Nephron (organoid): ENCODE data around the gene MED26.

Experiments
- H3K27ac Mint-ChIP-seq, 3 experiments: 2 replicates each; pipeline ENCODE4 v1.8.0; 2020; ENCODE audit warnings: mixed read lengths in 3 of 3, mild to moderate bottlenecking in 2 of 3, moderate library complexity in 1 of 3
- H3K27me3 Mint-ChIP-seq: 2 replicates; pipeline ENCODE4 v1.8.0; 2021; ENCODE audit warnings: low read depth, mild to moderate bottlenecking, moderate library complexity, mixed read lengths
- H3K36me3 Mint-ChIP-seq: 2 replicates; pipeline ENCODE4 v1.8.0; 2020; ENCODE audit warnings: low read depth, mixed read lengths
- H3K4me1 Mint-ChIP-seq: 2 replicates; pipeline ENCODE4 v1.8.0; 2020; ENCODE audit warnings: mixed read lengths
- H3K4me3 Mint-ChIP-seq, 3 experiments: 2 replicates each; pipeline ENCODE4 v1.8.0; 2020; ENCODE audit warnings: mild to moderate bottlenecking in 3 of 3, mixed read lengths in 3 of 3, moderate library complexity in 2 of 3
- H3K9me3 Mint-ChIP-seq: 2 replicates; pipeline ENCODE4 v1.8.0; 2020; ENCODE audit warnings: mixed read lengths
- CTCF ChIP-seq, 3 experiments: fragments of 200-600 bp; sonication (generic); IDR thresholded peaks; one replicate each; pipeline ENCODE4 v1.5.0; 2021; ENCODE audit warnings: antibody characterized with exemption in 3 of 3; ENCODE audit not compliant: unreplicated experiment in 3 of 3

Gene MED26

GRCh38 chr19:16537111-16537510, 90.9 kb downstream of the MED26 start:
- H3K4me1 Mint-ChIP-seq = peaks cover 6% of the 10 kb centered on the region
- TF ChIP-seq CTCF (IDR thresholded peaks at IDR 0.05; ENCODE audit: unreplicated experiment in 3 of 3) = no peak
- no peaks in the 10 kb centered on the region for H3K27me3 Mint-ChIP-seq
- no peak overlapping the region for H3K4me3 Mint-ChIP-seq
- H3K9me3 Mint-ChIP-seq = no peaks in the 10 kb centered on the region
- no peak overlapping the region for H3K27ac Mint-ChIP-seq
- peaks cover 55% of the 10 kb centered on the region for H3K36me3 Mint-ChIP-seq

- H3K9me3 Mint-ChIP-seq = no peaks in the 10 kb centered on the region
- H3K4me1 Mint-ChIP-seq = peaks cover under 1% of the 10 kb centered on the region
- TF ChIP-seq CTCF (IDR thresholded peaks at IDR 0.05; ENCODE audit: unreplicated experiment in 3 of 3) = no peak
- H3K27me3 Mint-ChIP-seq = no peaks in the 10 kb centered on the region
- H3K36me3 Mint-ChIP-seq = peaks cover 58% of the 10 kb centered on the region
- no peak overlapping the region for H3K27ac Mint-ChIP-seq
- H3K4me3 Mint-ChIP-seq = no peak overlapping the region
These were observed 91.9 kb downstream of the MED26 start for GRCh38 chr19:16536130-16536529.

GRCh38 chr19:16535381-16535780, 92.6 kb downstream of the MED26 start:
- Mint-ChIP-seq H3K36me3 (peaks cover 59% of the 10 kb centered on the region), H3K4me3 (no peak overlapping the region), H3K4me1 (no peaks in the 10 kb centered on the region), H3K27ac (no peak overlapping the region), H3K9me3 (no peaks in the 10 kb centered on the region), H3K27me3 (no peaks in the 10 kb centered on the region)
- TF ChIP-seq CTCF (IDR thresholded peaks at IDR 0.05; ENCODE audit: unreplicated experiment in 3 of 3) = no peak

GRCh38 chr19:16532440-16533234, 95.4 kb downstream of the MED26 start:
- Mint-ChIP-seq H3K27me3 (no peaks in the 10 kb centered on the region), H3K4me1 (no peaks in the 10 kb centered on the region), H3K9me3 (no peaks in the 10 kb centered on the region), H3K4me3 (no peak overlapping the region), H3K27ac (no peak overlapping the region), H3K36me3 (peaks cover 58% of the 10 kb centered on the region)
- TF ChIP-seq CTCF (IDR thresholded peaks at IDR 0.05; ENCODE audit: unreplicated experiment in 3 of 3) = no peak

GRCh38 chr19:16531380-16531669, 96.7 kb downstream of the MED26 start:
- Mint-ChIP-seq H3K27ac (no peak overlapping the region), H3K27me3 (no peaks in the 10 kb centered on the region), H3K4me3 (no peak overlapping the region), H3K9me3 (no peaks in the 10 kb centered on the region), H3K4me1 (no peaks in the 10 kb centered on the region), H3K36me3 (peaks cover 58% of the 10 kb centered on the region)
- TF ChIP-seq CTCF (IDR thresholded peaks at IDR 0.05; ENCODE audit: unreplicated experiment in 3 of 3) = no peak
